Stimulated activated naive B cell treated with anti-CD40 and anti-IgM and Interleukin-4, amounts not matched to agents 10 μg/mL and 1 μg/mL and 100 μg/mL, for 72 hours (primary cell): Measurements from ENCODE around the gene EXOC6.
A peak's percentile ranks its signal among the peaks of the same experiment; 100 is the strongest.

ENCODE experiments used
- ATAC-seq, 2 donors: fragments of 150-1000 bp; cut with Tn5 transposase; replicated peaks; 2 replicates each; pipeline ENCODE4 v1.10.0; 2021; ENCODE audit warnings: moderate library complexity in 1 of 2
- DNase-seq: peaks from one replicate; pipeline ENCODE4 v3.0.0; 2021
- H3K27ac Mint-ChIP-seq: one replicate; pipeline ENCODE4 v1.8.0; 2022; ENCODE audit warnings: mild to moderate bottlenecking, mixed read lengths
- H3K27me3 Mint-ChIP-seq, 2 donors: one replicate each; pipeline ENCODE4 v1.8.0; 2022; ENCODE audit warnings: mixed read lengths in 2 of 2
- H3K36me3 Mint-ChIP-seq, 2 donors: one replicate each; pipeline ENCODE4 v1.8.0; 2022; ENCODE audit warnings: mixed read lengths in 2 of 2, mild to moderate bottlenecking in 1 of 2
- H3K4me1 Mint-ChIP-seq, 2 donors: one replicate each; pipeline ENCODE4 v1.8.0; 2022; ENCODE audit warnings: mixed read lengths in 2 of 2, mild to moderate bottlenecking in 1 of 2
- H3K4me3 Mint-ChIP-seq, 2 donors: one replicate each; pipeline ENCODE4 v1.8.0; 2022; ENCODE audit warnings: mild to moderate bottlenecking in 2 of 2, mixed read lengths in 2 of 2, moderate library complexity in 1 of 2
- H3K9me3 Mint-ChIP-seq, 2 donors: one replicate each; pipeline ENCODE4 v1.8.0; 2022; ENCODE audit warnings: mixed read lengths in 2 of 2, mild to moderate bottlenecking in 1 of 2

The EXOC6 gene

GRCh38 chr10:92846344-92846743 lies 2.0 kb upstream of the EXOC6 start:
- no peak for ATAC-seq
- H3K27me3 Mint-ChIP-seq: no peaks in the 10 kb centered on the region

DNA sequence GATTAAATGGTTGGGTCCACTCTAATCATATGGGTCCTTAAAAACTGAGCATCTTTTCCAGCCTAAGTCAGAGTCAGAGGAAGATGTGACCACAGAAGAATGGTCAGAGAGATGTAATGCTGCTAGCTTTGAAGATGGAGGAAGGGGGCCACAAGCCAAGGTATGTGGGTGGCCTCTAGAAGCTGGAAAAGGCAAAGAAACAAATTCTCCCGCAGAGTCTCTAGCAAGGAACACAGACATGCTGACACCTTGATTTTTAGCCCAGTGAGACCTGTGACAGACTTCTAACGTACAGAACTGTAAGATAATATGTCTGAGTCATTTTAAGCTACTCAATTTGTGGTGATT lies 1.5 kb upstream of the EXOC6 start:
- Mint-ChIP-seq H3K9me3 (no peaks in the 10 kb centered on the region), H3K36me3 (peaks cover 0 to 3% of the 10 kb centered on the region in 2 donors), H3K27ac (no peak overlapping the region), H3K4me1 (peaks cover 33 to 37% of the 10 kb centered on the region in 2 donors), H3K4me3 (no peak overlapping the region), H3K27me3 (no peaks in the 10 kb centered on the region)
- ATAC-seq (no peak), DNase-seq (no peak)

More at GRCh38 chr10:92846344-92846743, 2.0 kb upstream of the EXOC6 start:
- Mint-ChIP-seq H3K4me3 (peak overlapping the region; percentile 44 to 64), H3K27ac (peak overlapping the region; percentile 42), H3K9me3 (no peaks in the 10 kb centered on the region), H3K4me1 (peaks cover 29 to 32% of the 10 kb centered on the region in 2 donors), H3K36me3 (no peaks in the 10 kb centered on the region)
- DNase-seq: no peak

DNA sequence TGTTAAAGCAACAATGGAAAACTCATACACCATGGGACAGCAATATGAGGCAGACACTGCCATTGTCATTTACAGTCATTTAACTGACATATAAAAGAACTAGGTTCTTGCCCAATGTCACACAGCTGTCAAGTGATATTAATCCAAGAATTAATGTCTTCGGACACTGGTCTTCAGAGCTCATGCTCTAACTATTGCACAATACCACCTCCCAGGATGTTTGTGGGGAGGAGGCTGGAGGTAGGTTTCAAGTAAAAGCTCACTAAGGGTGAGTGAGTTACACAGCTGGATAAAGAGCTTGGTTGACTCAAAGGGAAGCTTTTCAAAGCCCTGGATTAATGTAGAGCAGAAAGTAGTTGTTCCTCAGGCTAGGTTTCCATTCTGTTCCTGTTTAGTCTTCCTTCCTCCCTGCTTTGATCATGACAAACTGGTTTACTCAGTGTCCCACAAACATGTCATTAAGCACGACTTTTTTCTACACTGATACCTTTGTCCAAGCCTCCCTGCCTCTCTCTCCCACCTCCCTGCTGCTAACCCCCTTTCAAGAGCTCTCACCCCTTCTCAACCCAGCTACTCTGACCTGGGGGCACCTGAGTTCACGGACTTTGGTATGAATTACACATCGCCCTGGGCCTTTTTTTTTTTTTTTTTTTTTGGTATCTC lies 987 bp upstream of the EXOC6 start:
- ATAC-seq (no peak), DNase-seq (no peak)
- peak overlapping the region; percentile 93 for H3K27ac Mint-ChIP-seq
- H3K4me1 Mint-ChIP-seq: peaks cover 31 to 38% of the 10 kb centered on the region in 2 donors
- H3K9me3 Mint-ChIP-seq: no peaks in the 10 kb centered on the region
- H3K36me3 Mint-ChIP-seq: peaks cover 0 to 3% of the 10 kb centered on the region in 2 donors
- H3K27me3 Mint-ChIP-seq: no peaks in the 10 kb centered on the region
- peak overlapping the region; percentile 90 to 94 for H3K4me3 Mint-ChIP-seq

DNA sequence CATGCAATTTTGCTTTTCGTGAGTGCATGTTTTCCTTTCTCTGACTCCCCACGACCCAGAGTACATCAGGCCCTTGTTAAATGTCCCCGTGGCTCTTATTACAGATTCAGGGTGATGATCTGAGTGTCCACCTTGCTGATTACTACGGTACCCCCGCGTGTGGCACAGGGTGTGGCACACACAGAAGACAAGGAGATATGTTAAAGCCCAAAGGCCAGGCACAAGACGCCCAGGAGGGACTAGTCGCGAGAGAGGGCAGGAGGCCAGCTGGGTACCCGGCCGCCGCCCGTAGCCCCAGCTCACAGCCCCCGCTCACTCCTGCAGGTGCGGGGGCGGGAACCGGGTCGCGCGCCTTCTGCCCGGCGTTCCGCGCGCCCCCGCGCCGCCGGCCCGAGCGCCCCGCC lies 281 bp upstream of the EXOC6 start:
- ATAC-seq (peak in 1 of 2 donors; percentile 58), DNase-seq (no peak)
- H3K4me3 Mint-ChIP-seq: peak overlapping the region; percentile 90 to 94
- H3K4me1 Mint-ChIP-seq: peaks cover 29 to 36% of the 10 kb centered on the region in 2 donors
- H3K27me3 Mint-ChIP-seq: no peaks in the 10 kb centered on the region
- H3K36me3 Mint-ChIP-seq: peaks cover 0 to 3% of the 10 kb centered on the region in 2 donors
- peak overlapping the region; percentile 93 for H3K27ac Mint-ChIP-seq
- no peaks in the 10 kb centered on the region for H3K9me3 Mint-ChIP-seq

DNA sequence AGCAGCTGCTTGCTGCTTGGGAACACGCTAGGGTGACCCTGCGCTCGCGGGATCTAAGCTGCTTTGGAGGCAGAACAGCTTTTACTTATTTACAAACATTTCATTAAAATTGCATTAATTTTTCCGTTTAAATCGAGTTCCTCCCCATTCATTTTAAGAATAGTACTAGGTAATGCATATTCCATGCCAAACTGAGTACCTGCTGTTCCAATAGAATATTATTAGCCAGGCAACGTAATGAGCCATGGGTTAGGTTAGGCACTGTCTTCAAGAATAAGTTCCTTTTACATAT lies 860 bp downstream of the EXOC6 start:
- Mint-ChIP-seq H3K27me3 (no peaks in the 10 kb centered on the region), H3K36me3 (peaks cover 2 to 3% of the 10 kb centered on the region in 2 donors), H3K27ac (peak overlapping the region; percentile 87), H3K9me3 (no peaks in the 10 kb centered on the region), H3K4me3 (peak overlapping the region; percentile 90 to 94), H3K4me1 (peaks cover 25 to 38% of the 10 kb centered on the region in 2 donors)
- ATAC-seq: peak; percentile 36 to 47
- DNase-seq: no peak

DNA sequence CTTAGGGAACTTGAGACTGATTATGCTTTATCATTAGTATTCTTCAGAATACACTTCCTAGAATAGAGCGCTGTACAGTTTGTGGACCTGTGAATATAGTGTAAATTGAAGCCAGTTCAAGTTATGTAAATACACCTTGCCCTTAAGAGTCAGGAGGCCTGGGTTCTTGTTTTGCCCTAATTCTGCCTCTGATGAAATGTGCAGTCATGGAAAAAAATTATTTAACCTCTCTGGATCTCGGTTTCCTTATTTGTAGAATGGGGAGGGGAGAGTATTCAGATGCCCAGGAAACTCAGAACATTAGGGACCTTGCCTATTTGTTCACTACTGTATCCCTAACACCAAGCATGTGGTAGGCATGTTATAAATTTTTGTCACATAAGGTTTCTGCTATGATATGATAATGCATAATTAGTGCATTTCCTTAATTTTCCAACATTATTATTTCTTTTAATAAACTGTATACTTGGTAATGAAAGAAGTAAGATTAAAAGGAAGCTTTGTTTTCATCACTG lies 1.3 kb downstream of the EXOC6 start:
- H3K27ac Mint-ChIP-seq: peak overlapping the region; percentile 87
- H3K36me3 Mint-ChIP-seq: peaks cover 2 to 3% of the 10 kb centered on the region in 2 donors
- H3K27me3 Mint-ChIP-seq: no peaks in the 10 kb centered on the region
- no peaks in the 10 kb centered on the region for H3K9me3 Mint-ChIP-seq
- peak overlapping the region; percentile 90 to 94 for H3K4me3 Mint-ChIP-seq
- DNase-seq (no peak), ATAC-seq (no peak)
- H3K4me1 Mint-ChIP-seq: peaks cover 26 to 38% of the 10 kb centered on the region in 2 donors

DNA sequence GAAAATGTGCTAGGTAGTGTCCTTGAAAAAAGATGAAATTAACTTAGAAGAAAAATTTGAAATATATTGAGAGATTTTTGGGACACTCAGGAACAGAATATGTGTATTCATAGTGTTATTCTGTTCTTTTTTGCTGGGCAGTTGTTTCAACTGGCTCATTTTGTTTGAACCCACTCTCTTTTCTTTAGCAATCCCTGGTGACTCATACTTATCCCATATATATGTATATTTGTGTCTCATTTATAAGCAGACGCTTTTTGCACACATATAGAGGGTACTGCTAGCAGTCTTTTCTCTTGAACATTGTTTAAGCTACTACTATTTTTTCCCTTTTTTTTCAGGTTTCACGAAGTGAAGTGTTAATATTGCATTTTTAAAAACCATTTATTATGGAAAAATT lies 1.9 kb downstream of the EXOC6 start:
- Mint-ChIP-seq H3K36me3 (peaks cover 2 to 3% of the 10 kb centered on the region in 2 donors), H3K27me3 (no peaks in the 10 kb centered on the region), H3K4me3 (no peak overlapping the region), H3K4me1 (peaks cover 28 to 38% of the 10 kb centered on the region in 2 donors), H3K9me3 (no peaks in the 10 kb centered on the region), H3K27ac (no peak overlapping the region)
- ATAC-seq (no peak), DNase-seq (no peak)

DNA sequence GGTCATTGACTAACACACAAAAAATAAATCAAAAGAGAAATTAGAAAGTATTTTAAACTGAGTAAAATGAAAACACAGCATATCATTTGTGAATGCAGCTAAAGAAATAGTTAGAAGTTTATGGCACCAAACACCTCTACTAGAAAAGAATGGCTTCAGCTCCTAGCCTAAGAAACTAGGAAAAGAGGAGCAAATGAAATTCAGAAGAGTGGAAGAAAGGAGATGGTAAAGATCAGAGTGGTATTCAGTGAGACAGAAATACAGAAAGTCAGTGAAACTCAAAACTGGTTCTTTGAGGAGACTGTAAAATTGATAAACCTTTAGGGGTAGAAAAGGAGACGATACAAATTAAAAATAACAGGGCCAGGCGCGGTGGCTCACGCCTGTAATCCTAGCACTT lies 2.7 kb downstream of the EXOC6 start:
- Mint-ChIP-seq H3K9me3 (peaks cover 0 to under 1% of the 10 kb centered on the region in 2 donors), H3K4me1 (peaks cover 25 to 34% of the 10 kb centered on the region in 2 donors), H3K36me3 (peaks cover 3 to 4% of the 10 kb centered on the region in 2 donors), H3K27me3 (no peaks in the 10 kb centered on the region), H3K4me3 (no peak overlapping the region), H3K27ac (no peak overlapping the region)
- ATAC-seq: no peak
- DNase-seq: no peak

DNA sequence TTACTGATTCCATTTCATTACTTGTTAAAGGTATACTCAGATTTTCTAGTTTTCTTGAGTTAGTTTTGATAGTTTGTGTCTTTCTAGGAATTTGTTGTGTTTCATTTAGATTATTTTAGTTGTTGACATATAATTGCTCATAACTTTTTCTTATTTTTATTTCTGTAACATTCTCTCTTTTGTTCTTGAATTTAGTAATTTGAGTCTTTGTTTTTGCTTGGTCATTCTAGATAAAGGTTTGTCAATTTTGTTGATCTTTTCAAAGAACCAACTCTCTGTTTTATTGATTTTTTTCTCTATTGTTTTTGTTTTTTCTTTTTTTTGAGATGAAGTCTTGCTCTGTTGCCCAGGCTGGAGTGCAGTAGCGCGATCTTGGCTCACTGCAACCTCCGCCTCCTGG lies 7.2 kb downstream of the EXOC6 start:
- Mint-ChIP-seq H3K4me1 (peaks cover 8 to 15% of the 10 kb centered on the region in 2 donors), H3K4me3 (no peak overlapping the region), H3K36me3 (peaks cover 26 to 34% of the 10 kb centered on the region in 2 donors), H3K27me3 (no peaks in the 10 kb centered on the region), H3K9me3 (peaks cover 20 to 29% of the 10 kb centered on the region in 2 donors), H3K27ac (no peak overlapping the region)
- DNase-seq (no peak), ATAC-seq (no peak)

- Mint-ChIP-seq H3K4me1 (peaks cover 9 to 17% of the 10 kb centered on the region in 2 donors), H3K4me3 (no peak overlapping the region), H3K9me3 (peaks cover 20 to 30% of the 10 kb centered on the region in 2 donors), H3K27ac (no peak overlapping the region), H3K36me3 (peaks cover 28 to 39% of the 10 kb centered on the region in 2 donors), H3K27me3 (no peaks in the 10 kb centered on the region)
- no peak for ATAC-seq
- no peak for DNase-seq
Measured at GRCh38 chr10:92857904-92858514, 9.7 kb downstream of the EXOC6 start.

DNA sequence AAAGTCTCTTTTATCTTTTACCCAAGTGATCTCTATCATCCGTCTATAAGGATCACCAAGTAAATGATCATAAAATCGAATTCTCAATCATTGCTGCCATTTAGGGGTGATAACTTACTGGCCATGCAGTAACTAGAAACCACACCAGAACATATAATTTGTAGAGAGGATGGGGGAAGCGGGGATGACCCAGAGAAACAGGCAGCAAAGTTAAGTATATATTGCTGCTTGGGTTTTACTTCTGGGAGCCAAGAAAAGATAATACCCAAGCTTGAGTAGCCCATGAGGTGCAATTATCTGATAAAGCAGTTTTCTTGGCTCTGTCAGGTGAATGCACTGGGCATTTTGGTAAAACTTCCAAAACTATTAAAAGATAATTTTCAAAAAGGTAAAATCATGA lies 18.9 kb downstream of the EXOC6 start:
- Mint-ChIP-seq H3K27ac (no peak overlapping the region), H3K4me1 (peaks cover 4 to 27% of the 10 kb centered on the region in 2 donors), H3K4me3 (no peak overlapping the region), H3K36me3 (peaks cover 0 to 2% of the 10 kb centered on the region in 2 donors), H3K27me3 (no peaks in the 10 kb centered on the region), H3K9me3 (no peaks in the 10 kb centered on the region)
- DNase-seq: no peak
- no peak for ATAC-seq

- H3K27ac Mint-ChIP-seq: no peak overlapping the region
- peaks cover 4 to 32% of the 10 kb centered on the region in 2 donors for H3K4me1 Mint-ChIP-seq
- H3K9me3 Mint-ChIP-seq: no peaks in the 10 kb centered on the region
- no peaks in the 10 kb centered on the region for H3K27me3 Mint-ChIP-seq
- no peak overlapping the region for H3K4me3 Mint-ChIP-seq
- ATAC-seq: no peak
- DNase-seq: no peak
- no peaks in the 10 kb centered on the region for H3K36me3 Mint-ChIP-seq
Measured at GRCh38 chr10:92868036-92868435, 19.7 kb downstream of the EXOC6 start.

- Mint-ChIP-seq H3K27me3 (no peaks in the 10 kb centered on the region), H3K9me3 (no peaks in the 10 kb centered on the region), H3K4me3 (no peak overlapping the region), H3K36me3 (no peaks in the 10 kb centered on the region), H3K4me1 (peaks cover 6 to 36% of the 10 kb centered on the region in 2 donors), H3K27ac (no peak overlapping the region)
- DNase-seq (no peak), ATAC-seq (no peak)
Measured at GRCh38 chr10:92868557-92868956, 20.2 kb downstream of the EXOC6 start.

DNA sequence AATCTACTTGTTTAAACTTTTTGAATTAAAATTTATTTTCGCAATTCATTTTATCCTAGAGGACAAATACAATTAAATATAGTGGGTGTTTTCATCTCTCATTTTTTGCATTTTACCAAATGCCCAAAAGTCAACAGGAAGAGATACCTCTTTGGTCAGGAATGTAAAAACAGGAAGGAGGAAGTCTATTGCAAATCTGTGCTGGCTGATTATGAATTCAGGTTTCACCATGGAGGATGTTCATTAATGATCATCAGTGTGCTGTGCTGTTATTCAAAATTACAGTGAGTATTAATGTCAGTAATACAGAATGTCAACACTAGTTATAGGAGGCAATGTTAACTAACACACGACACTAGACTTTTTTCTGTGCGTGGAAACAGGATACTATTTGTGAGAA lies 24.7 kb downstream of the EXOC6 start:
- Mint-ChIP-seq H3K27me3 (no peaks in the 10 kb centered on the region), H3K4me1 (peaks cover 20 to 40% of the 10 kb centered on the region in 2 donors), H3K9me3 (no peaks in the 10 kb centered on the region), H3K36me3 (no peaks in the 10 kb centered on the region), H3K4me3 (no peak overlapping the region), H3K27ac (no peak overlapping the region)
- ATAC-seq (no peak), DNase-seq (no peak)

GRCh38 chr10:92876509-92877036 lies 28.3 kb downstream of the EXOC6 start:
- Mint-ChIP-seq H3K27me3 (no peaks in the 10 kb centered on the region), H3K4me1 (peaks cover 21 to 37% of the 10 kb centered on the region in 2 donors), H3K27ac (no peak overlapping the region), H3K36me3 (peaks cover 1 to 2% of the 10 kb centered on the region in 2 donors), H3K4me3 (no peak overlapping the region), H3K9me3 (no peaks in the 10 kb centered on the region)
- ATAC-seq (no peak), DNase-seq (no peak)
